K562 (cell line): ENCODE data around the gene MAP3K20. TPM values are rescaled to one million over a fixed set of nuclear protein-coding genes. Genes with fewer than 3 reads are reported as not detected.
A peak's percentile ranks its signal among the peaks of the same experiment; 100 is the strongest.

ENCODE experiments used
- ATAC-seq: fragments of 200-7000 bp; cut with Tn5 transposase; 3 replicates; pipeline ENCODE4 v1.9.1; 2020; ENCODE audit warnings: moderate library complexity
- BruUV-seq: library from RNA; stranded (reverse); fragments of 400-500 nt; replicated peaks from 2 replicates; lab custom pipeline; 2021; lab: Mats Ljungman, UMichigan
- CTCF ChIA-PET: fragments of 300-600 bp; formaldehyde crosslinking; extraction: SDS; loops from one replicate; lab custom pipeline; 2021; ENCODE audit warnings: low intra/inter-chr PET ratio; lab: Yijun Ruan, JAX
- POLR2A ChIA-PET: fragments of 300-600, 350-650 bp; sonication (Branson Sonifier 250); formaldehyde crosslinking; extraction: SDS; loops from one replicate; lab custom pipeline; 2021; ENCODE audit warnings: antibody characterized with exemption, inconsistent platforms; lab: Yijun Ruan, JAX
- DNase-seq, 4 experiments: peaks; one replicate each; pipeline versions ENCODE4 v3.0.0 to v3.0.0-alpha.2; 2011 to 2018; ENCODE audit warnings: low spot score in 3 of 4, mixed read lengths in 3 of 4; ENCODE audit errors: extremely low read depth in 1 of 4
- FAIRE-seq: peaks from 2 replicates; lab custom pipeline; 2011; peaks lifted over from hg19 to GRCh38; lab: Jason Lieb, UNC
- H2AFZ ChIP-seq: 2 replicates; pipeline ENCODE4 v1.6.0; 2011; ENCODE audit warnings: low read depth, low read length, control low read depth, inconsistent platforms
- H3K27ac ChIP-seq: fragments of 200-600 bp; 3 replicates; pipeline ENCODE4 v1.8.0; 2011; ENCODE audit warnings: low read depth, mild to moderate bottlenecking, control low read depth, inconsistent platforms, low read length, moderate library complexity, mixed read lengths; ENCODE audit errors: extremely low read depth
- H3K27me3 ChIP-seq, 2 experiments: fragments of 300-600 bp in 1 of 2; 2 replicates in 1 of 2; 3 replicates in 1 of 2; pipeline versions ENCODE4 v1.6.0 to v1.8.0; 2011; ENCODE audit warnings: inconsistent platforms in 2 of 2, low read length in 2 of 2, mild to moderate bottlenecking in 1 of 2, mixed read lengths in 1 of 2, moderate library complexity in 1 of 2; ENCODE audit not compliant: control insufficient read depth in 2 of 2, insufficient read depth in 2 of 2
- H3K36me3 ChIP-seq: fragments of 300-600 bp; 3 replicates; pipeline ENCODE4 v1.8.0; 2011; ENCODE audit warnings: mild to moderate bottlenecking, low read length, inconsistent platforms; ENCODE audit not compliant: control insufficient read depth, insufficient read depth
- H3K4me1 ChIP-seq, 2 experiments: fragments of 200-600 bp in 1 of 2; replicated peaks in 1 of 2; 2 replicates in 1 of 2; 3 replicates in 1 of 2; pipeline versions ENCODE4 v1.5.1 to v1.8.0; 2011; ENCODE audit warnings: inconsistent platforms in 2 of 2, low read length in 2 of 2, mild to moderate bottlenecking in 1 of 2, mixed read lengths in 1 of 2, moderate library complexity in 1 of 2; ENCODE audit not compliant: control insufficient read depth in 2 of 2, insufficient read depth in 2 of 2
- H3K4me2 ChIP-seq: 2 replicates; pipeline ENCODE4 v1.6.1; 2011; ENCODE audit warnings: low read length, control low read depth, inconsistent platforms, mixed read lengths; ENCODE audit not compliant: insufficient read depth
- H3K4me3 ChIP-seq: fragments of 200-600 bp; sonication (generic), shearing (Covaris generic); 2 replicates; pipeline ENCODE4 v1.5.1; 2016; ENCODE audit warnings: control low read depth, inconsistent platforms
- H3K79me2 ChIP-seq: fragments of 200-600 bp; 3 replicates; pipeline ENCODE4 v1.8.0; 2011; ENCODE audit warnings: low read length, inconsistent platforms; ENCODE audit not compliant: control insufficient read depth, insufficient read depth
- H3K9ac ChIP-seq, 2 experiments: 2 replicates each; pipeline versions ENCODE4 v1.6.0 to v1.6.1; 2011; ENCODE audit warnings: low read depth in 2 of 2, low read length in 2 of 2, control low read depth in 1 of 2, inconsistent platforms in 1 of 2, mild to moderate bottlenecking in 1 of 2, mixed read lengths in 1 of 2; ENCODE audit not compliant: insufficient read depth in 1 of 2
- H3K9me1 ChIP-seq: one replicate; pipeline ENCODE4 v1.6.0; 2011; ENCODE audit warnings: inconsistent platforms, mild to moderate bottlenecking, low read length, moderate library complexity; ENCODE audit not compliant: control insufficient read depth, insufficient read depth
- H3K9me3 ChIP-seq: replicated peaks from 2 replicates; pipeline ENCODE4 v1.5.1; 2011; ENCODE audit warnings: low read depth, low read length, inconsistent platforms; ENCODE audit not compliant: control insufficient read depth, insufficient read depth
- H4K20me1 ChIP-seq: replicated peaks from 2 replicates; pipeline ENCODE4 v1.6.1; 2011; ENCODE audit warnings: low read length, inconsistent platforms, mixed read lengths; ENCODE audit not compliant: control insufficient read depth, insufficient read depth
- ARID3A ChIP-seq: IDR thresholded peaks from 2 replicates; pipeline ENCODE4 v1.6.1; 2012; ENCODE audit warnings: low read depth, low read length, improper control_type of control experiment, borderline replicate concordance
- CREB5 ChIP-seq: fragments of 250-450 bp; sonication (Bioruptor Pico); IDR thresholded peaks from 2 replicates; pipeline ENCODE4 v1.5.0; 2020; ENCODE audit warnings: mild to moderate bottlenecking
- IRF1 ChIP-seq: sonication (generic); formaldehyde crosslinking; IDR thresholded peaks from 2 replicates; pipeline ENCODE4 v1.8.0; 2022; ENCODE audit warnings: missing genetic modification reagents, mild to moderate bottlenecking, borderline replicate concordance
- JUNB ChIP-seq: fragments of 450-650 bp; formaldehyde crosslinking; conservative IDR thresholded peaks from 2 replicates; pipeline ENCODE4 v1.4.0; 2020; ENCODE audit warnings: mild to moderate bottlenecking
- KDM1A ChIP-seq, 2 experiments: fragments of 450-650 bp; IDR thresholded peaks; 2 replicates each; pipeline ENCODE4 v1.6.1; 2016; ENCODE audit warnings: mild to moderate bottlenecking in 2 of 2
- KLF16 ChIP-seq: IDR thresholded peaks from 2 replicates; pipeline ENCODE4 v1.6.1; 2016; ENCODE audit warnings: antibody characterized with exemption
- MTA1 ChIP-seq: fragments of 450-650 bp; IDR thresholded peaks from 2 replicates; pipeline ENCODE4 v1.6.1; 2017; ENCODE audit warnings: borderline replicate concordance
- POLR2A ChIP-seq: fragments of 450-650 bp; conservative IDR thresholded peaks from 2 replicates; pipeline ENCODE4 v1.6.1; 2016
- PTBP1 ChIP-seq: fragments of 200-400 bp; formaldehyde crosslinking; IDR thresholded peaks from 2 replicates; pipeline ENCODE4 v1.6.1; 2017; ENCODE audit warnings: low read depth, low read length
- PURB ChIP-seq: sonication (generic); formaldehyde crosslinking; IDR thresholded peaks from 2 replicates; pipeline ENCODE4 v1.9.0; 2021; ENCODE audit warnings: low read depth, mild to moderate bottlenecking, missing genetic modification reagents
- SMAD2 ChIP-seq: fragments of 150-350 bp; IDR thresholded peaks from 2 replicates; pipeline ENCODE4 v1.6.1; 2014; ENCODE audit warnings: low read depth, mild to moderate bottlenecking, low read length
- THRAP3 ChIP-seq: fragments of 450-650 bp; IDR thresholded peaks from 2 replicates; pipeline ENCODE4 v1.6.1; 2016; ENCODE audit warnings: mild to moderate bottlenecking, inconsistent platforms, borderline replicate concordance
- THRB ChIP-seq: fragments of 450-650 bp; formaldehyde crosslinking; conservative IDR thresholded peaks from 2 replicates; pipeline ENCODE4 v1.4.0; 2022; ENCODE audit warnings: mild to moderate bottlenecking, missing genetic modification characterization
- ZBTB1 ChIP-seq: sonication (generic); formaldehyde crosslinking; IDR thresholded peaks from 2 replicates; pipeline ENCODE4 v1.8.1; 2023; ENCODE audit warnings: missing genetic modification reagents, low read depth, mild to moderate bottlenecking, borderline replicate concordance
- ZNF263 ChIP-seq: sonication (generic); formaldehyde crosslinking; IDR thresholded peaks from 2 replicates; pipeline ENCODE4 v1.8.0; 2022; ENCODE audit warnings: mild to moderate bottlenecking, missing genetic modification reagents, borderline replicate concordance
- ZNF583 ChIP-seq: fragments of 250-450 bp; sonication (Bioruptor Pico); IDR thresholded peaks from 2 replicates; pipeline ENCODE4 v1.4.0; 2020
- WGBS: fragments of 100-300 bp; shearing (Covaris generic); methylation state at CpG from one replicate; pipeline ENCODE4 v1.1.6; 2016; ENCODE audit warnings: low coverage, mixed read lengths; ENCODE audit not compliant: insufficient coverage; ENCODE audit errors: missing lambda C conversion rate; 5-methylcytosine and 5-hydroxymethylcytosine counted together
- in situ Hi-C: fragments of 300-500 bp; cut with MboI; formaldehyde crosslinking; loops from 4 replicates; pipeline ENCODE4 v1.15.0; 2018; ENCODE audit warnings: inconsistent platforms, mixed read lengths
- intact Hi-C: fragments of 100-400 bp; cut with micrococcal nuclease; formaldehyde crosslinking; loops from 2 replicates; pipeline ENCODE4 v1.14.2; 2022
- polyA plus RNA-seq, 8 experiments: library from polyadenylated mRNA; depleted of rRNA in 4 of 8; stranded (reverse) in 5 of 8; unstranded in 3 of 8; fragments of >200 nt; fragmentation: Nextera tagmentation in 2 of 8; fragmentation: Illumina TruSeq in 1 of 8; extraction: Ambion mirVana in 2 of 8; extraction: Trizol in 1 of 8; gene quantifications; 2 replicates each; pipeline versions ENCODE4 v1.2.1 to v1.2.3, GENCODE V29; 2011 to 2014; ENCODE audit warnings: inconsistent platforms in 1 of 8, missing spikeins in 1 of 8
- total RNA-seq, 7 experiments: library from RNA; depleted of rRNA in 6 of 7; stranded (reverse); fragments of >200 nt in 6 of 7; fragmentation: Illumina TruSeq in 2 of 7; extraction: Trizol in 2 of 7; gene quantifications; 2 replicates each; pipeline versions ENCODE4 v1.2.1 to v1.2.3, GENCODE V29; 2011 to 2021; ENCODE audit warnings: low replicate concordance in 1 of 7

Gene MAP3K20
- total and polyA plus RNA-seq, 9 of the 15 experiments (the other 6 are each of a cell fraction or from before 2014, with no cell fraction given): 9.8 to 34.2 (median 27.3) TPM

- TF ChIP-seq IRF1 (CRISPR knock-in tag): no peak
- TF ChIP-seq ARID3A: no peak
- 0 out of 4 replicates have a peak, but pooled peaks of 1 of the 2 experiments have one; percentile 36 for TF ChIP-seq KDM1A (IDR thresholded peaks at IDR 0.05)
- TF ChIP-seq, all 486 proteins: peak for 5
Measured at GRCh38 chr2:173221132-173221695, 145.6 kb downstream of the MAP3K20 start (continued).

- Histone ChIP-seq H3K9me3 (no peaks in the 10 kb centered on the region), H3K9ac (no peak overlapping the region), H3K79me2 (no peaks in the 10 kb centered on the region), H4K20me1 (no peaks in the 10 kb centered on the region; the same call in 1 of the 2 replicates), H3K36me3 (peaks cover 7% of the 10 kb centered on the region; the same call in 1 of the 3 replicates), H3K4me1 (peaks cover 0 to 15% of the 10 kb centered on the region in 2 experiments; a peak in 4 of 5 replicates), H3K27me3 (no peaks in the 10 kb centered on the region), H3K27ac (no peak overlapping the region), H3K4me2 (no peak overlapping the region), H3K9me1 (no peaks in the 10 kb centered on the region), H3K4me3 (no peak overlapping the region), H2AFZ (no peak overlapping the region)
- FAIRE-seq: no peak
- BruUV-seq: no TSS peak
- ATAC-seq: no peak
- POLR2A ChIA-PET: interaction anchor here (1.0 to 2.1 kb wide), 2 partner anchors 11 to 17 kb away, joined by 3 to 6 read pairs; no protein-coding TSS in a partner anchor
- intact Hi-C loops: no loop called here
- in situ Hi-C loops: no loop called here
- DNase-seq: no peak
- 90% methylated on average over 2 of the region's 2 CpGs for WGBS
- CTCF ChIA-PET: no interaction called here
- TF ChIP-seq ZNF263: no peak
- TF ChIP-seq THRB (CRISPR knock-in tag): no peak
- no peak for TF ChIP-seq ZBTB1 (CRISPR knock-in tag)
- no peak for TF ChIP-seq ZNF583
- TF ChIP-seq POLR2A: no peak
- TF ChIP-seq KLF16: no peak
- TF ChIP-seq JUNB (CRISPR knock-in tag): no peak
- TF ChIP-seq CREB5 (CRISPR knock-in tag): no peak
- no peak for TF ChIP-seq PTBP1
- TF ChIP-seq THRAP3: no peak
- TF ChIP-seq MTA1: no peak
- no peak for TF ChIP-seq PURB (CRISPR knock-in tag)
- TF ChIP-seq SMAD2: no peak
Measured at GRCh38 chr2:173221937-173222594, 146.4 kb downstream of the MAP3K20 start.
